GM21390 (cell line): ENCODE measurements around the gene KCND2.

Source experiments
- ATAC-seq: cut with Tn5 transposase; IDR thresholded peaks from one replicate; pipeline ENCODE4 v1.9.1; 2021; ENCODE audit not compliant: unreplicated experiment

KCND2 gene

GRCh38 chr7:120405652-120406051 lies 132.7 kb downstream of the KCND2 start:
- ATAC-seq, result no peak

DNA sequence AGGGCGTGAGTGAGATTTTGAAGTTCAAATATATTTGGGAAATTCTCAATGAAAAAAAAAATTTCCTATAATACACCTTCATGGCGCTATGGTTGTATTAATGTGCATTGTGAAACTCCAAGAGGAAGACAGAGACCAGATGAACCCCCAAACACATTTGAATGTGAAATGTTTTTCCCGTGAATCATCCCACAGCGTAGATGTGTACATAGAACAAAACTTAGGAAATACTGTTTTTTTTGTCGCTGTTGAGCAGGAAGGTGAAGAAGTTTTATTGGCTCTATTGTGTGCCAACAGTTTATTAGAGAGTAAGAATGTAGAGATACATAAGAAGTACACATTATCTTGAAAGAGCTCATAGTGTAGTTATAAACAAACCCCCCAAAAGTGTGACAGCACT lies 134.0 kb downstream of the KCND2 start:
- no peak for ATAC-seq

- ATAC-seq, result peak; percentile 95
Measured at GRCh38 chr7:120412139-120413050, 139.4 kb downstream of the KCND2 start.

GRCh38 chr7:120413164-120413563 lies 140.2 kb downstream of the KCND2 start:
- no peak for ATAC-seq

DNA sequence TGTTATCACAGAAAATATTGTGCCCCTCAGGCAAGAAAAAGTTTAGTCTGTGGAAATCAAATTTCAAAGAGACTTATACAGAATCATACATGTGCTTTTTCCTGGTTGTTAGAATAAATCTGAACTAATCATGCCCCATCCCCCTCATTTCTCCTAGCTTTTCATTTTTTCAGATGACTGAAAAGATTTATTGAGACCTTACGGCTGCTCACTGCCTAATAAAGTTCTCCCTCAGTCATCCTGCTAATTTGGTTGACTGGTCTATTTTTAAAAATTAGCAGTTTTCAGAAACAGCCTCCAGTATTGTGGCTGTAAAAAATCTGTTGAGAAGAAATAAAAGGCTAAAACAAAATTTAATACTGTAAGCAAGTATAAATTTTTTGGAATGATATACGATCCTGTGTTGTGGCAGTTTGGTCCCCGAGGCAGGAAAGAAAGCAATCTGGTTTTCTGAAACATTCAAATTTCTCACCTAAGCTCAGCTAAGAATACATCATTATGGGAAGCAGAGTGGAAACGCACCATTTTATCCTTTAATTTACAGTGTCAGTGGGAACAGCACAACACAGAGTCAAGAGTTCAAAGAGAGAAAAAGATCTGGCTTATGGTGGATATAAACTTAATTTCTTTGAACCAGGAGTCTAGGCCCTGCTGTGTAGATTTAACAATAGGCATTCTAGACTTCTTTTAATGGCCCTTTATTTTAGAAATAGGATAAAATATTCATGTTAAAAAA lies 144.4 kb downstream of the KCND2 start:
- ATAC-seq, result no peak

GRCh38 chr7:120421151-120421651 lies 148.2 kb downstream of the KCND2 start:
- ATAC-seq, result peak; percentile 98

GRCh38 chr7:120431016-120431415 lies 158.0 kb downstream of the KCND2 start:
- no peak for ATAC-seq

- ATAC-seq, result peak; percentile 42
Measured at GRCh38 chr7:120436487-120437060, 163.6 kb downstream of the KCND2 start.

- ATAC-seq, result peak; percentile 96
Measured at GRCh38 chr7:120441850-120442249, 168.9 kb downstream of the KCND2 start.

DNA sequence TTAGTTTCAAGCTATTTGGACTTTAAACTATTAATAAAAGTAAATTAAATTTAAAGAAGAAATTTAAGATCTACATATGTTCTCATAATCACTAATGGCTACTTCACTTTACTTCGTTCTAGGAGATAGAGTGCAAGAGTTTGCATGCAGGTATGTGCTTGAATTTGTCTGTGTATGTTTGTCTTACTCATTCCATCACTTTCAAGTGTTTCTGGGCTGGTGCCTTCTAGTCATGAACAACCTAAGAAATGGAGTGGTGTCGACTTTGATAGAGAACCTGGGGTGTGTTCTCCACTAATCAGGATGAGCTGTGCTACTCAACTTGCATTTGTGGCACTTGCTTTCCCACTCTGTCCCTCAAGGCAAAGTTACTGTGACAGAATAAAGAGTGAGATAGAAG lies 169.9 kb downstream of the KCND2 start:
- peak; percentile 27 for ATAC-seq

DNA sequence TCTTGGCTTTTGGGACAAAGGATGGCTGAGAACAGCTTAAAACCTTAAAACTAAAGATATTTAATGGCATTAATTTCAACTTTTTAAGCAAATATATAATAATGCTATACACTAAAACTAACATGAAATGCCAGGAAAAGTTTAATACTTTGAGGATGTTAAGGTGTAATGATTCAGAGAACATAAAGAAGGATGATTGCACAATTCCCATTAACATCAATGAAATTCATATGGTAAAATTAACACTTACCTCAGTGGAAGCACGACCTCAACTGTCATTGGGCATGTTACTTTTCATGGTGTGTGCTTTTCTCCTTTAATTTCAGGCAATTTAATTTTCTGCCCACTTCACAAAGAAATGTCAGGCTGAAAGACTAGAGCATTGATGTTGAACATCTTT lies 171.7 kb downstream of the KCND2 start:
- no peak for ATAC-seq

- no peak for ATAC-seq
Measured at GRCh38 chr7:120445276-120445675, 172.3 kb downstream of the KCND2 start.

DNA sequence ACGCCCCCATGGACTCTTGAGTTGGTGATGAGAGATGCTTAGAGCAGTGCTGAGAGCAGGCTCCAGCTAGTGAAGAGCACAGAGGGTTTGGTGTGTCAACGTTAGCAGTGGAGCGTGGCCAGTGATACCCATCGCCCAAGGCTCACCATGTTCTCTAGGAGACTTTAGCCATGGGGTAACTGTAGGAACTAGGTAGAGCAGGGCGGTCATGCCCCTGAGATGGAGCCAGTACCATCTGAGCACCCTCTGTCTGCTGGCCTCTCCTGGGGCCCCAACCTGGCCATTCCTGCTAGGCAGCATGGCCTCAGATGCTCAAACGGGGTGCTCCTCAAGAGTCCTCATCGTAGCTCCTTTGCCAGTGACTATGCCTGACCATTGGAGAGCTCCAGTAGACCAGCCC lies 179.7 kb downstream of the KCND2 start:
- ATAC-seq, result no peak

GRCh38 chr7:120456699-120457098 lies 183.7 kb downstream of the KCND2 start:
- ATAC-seq, result no peak

GRCh38 chr7:120460949-120461348 lies 188.0 kb downstream of the KCND2 start:
- no peak for ATAC-seq

DNA sequence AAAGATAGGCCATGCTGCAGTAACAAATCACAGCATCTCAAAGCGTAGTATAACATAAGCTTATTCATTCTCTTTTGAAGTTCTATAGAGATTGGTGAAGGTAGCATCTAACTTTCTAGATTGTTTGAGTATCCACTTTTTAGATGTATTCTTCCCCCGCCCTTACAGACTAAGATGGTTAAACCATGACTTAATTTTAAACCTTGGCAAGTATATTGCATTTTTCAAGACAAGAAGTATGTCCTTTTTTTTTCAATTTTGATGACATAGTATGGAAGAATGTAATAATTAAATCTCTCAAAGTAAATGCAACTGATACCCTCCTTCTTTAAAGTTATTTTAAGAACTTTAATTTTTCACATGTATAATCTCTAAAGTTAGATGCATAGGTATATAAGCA lies 190.0 kb downstream of the KCND2 start:
- no peak for ATAC-seq

DNA sequence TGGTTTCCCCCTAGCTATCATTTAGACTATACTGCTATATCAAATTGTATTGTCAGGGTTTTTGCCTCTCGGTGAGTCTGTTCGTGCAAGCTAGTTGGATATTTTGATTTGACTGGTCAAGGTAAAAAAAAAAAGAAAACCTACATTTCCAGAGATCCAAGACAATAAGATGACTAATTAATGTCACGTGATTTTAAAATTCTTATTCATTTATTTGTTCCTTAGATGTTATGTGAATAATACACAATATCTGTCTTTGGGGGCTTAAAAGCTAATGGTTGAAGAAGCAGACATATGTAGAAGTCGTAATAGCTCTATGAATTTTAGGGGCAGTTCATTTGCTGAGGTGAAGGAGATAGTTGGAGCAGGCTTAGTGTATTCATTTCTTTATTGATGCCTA lies 191.1 kb downstream of the KCND2 start:
- no peak for ATAC-seq

DNA sequence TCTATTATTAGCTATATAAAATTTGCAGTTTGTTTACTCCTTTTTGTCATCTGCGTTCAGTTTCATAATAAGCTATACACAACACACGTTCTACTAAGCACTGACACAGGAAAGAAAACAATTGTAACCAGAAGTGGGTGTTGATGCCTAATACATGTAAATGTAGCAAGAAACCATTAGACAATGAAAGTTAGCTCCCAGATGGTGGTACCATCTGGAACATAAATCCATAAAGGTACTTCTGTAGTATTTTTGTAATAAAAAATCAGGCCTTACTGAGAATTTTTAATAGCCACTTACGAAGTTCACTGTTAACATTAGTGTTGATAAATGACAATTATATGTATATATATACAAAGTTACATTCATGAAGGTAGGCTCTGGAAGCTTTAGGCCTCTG lies 194.7 kb downstream of the KCND2 start:
- ATAC-seq, result no peak

DNA sequence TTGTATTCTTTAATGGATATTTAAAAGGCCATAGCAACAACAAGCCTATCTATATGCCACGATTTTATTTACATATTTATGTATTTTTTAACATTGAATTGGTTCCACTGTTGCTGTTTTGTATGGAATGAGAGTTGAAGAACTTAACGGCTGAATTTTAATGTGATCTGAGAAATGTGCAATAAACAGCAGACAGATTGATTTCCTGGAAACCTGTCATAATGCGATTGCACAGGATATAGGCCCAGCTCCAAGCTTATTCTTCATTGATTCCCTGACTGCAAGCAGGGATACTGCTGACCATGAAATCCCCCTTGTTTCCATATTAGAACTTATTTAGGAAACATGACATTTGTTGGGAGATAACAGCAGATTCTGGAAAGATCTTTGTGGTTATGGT lies 195.6 kb downstream of the KCND2 start:
- no peak for ATAC-seq

DNA sequence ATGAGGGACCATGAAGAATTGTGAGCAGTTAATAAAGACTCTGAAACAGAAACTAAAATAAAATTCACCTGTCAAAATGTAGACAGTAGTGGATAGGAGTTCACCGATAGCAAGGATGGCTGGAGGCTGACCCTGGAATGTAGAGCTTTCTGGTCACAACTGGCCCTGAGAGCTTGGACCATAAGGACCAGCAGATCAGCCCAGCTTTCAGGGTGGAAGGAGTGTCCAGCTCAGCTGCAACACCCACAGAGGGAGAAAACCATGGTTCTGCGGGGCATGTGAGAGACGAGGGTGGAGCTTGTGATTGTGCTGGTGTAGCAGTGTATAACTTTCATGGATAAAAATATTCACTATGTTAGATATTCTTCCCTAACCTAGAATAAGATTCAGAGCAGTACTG lies 199.9 kb downstream of the KCND2 start:
- no peak for ATAC-seq

DNA sequence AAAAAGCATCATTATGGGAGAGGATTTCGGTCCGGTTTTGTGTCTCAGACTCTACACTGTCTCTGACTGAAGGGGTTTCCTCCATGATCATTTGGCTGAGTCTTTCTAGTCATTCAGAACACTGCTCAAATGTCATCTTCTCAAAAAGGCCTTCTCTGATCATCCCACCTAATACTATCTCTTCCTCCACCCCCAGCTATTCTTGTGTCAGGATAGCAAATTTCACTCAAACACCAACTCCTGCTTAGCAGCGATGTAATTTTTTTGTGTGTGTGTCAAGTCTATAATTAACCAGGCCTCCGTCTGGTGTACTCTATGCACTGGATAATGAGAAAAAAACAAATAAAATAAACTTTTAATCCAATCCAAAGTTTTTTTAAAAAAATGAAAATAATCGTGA lies 200.4 kb downstream of the KCND2 start:
- no peak for ATAC-seq

DNA sequence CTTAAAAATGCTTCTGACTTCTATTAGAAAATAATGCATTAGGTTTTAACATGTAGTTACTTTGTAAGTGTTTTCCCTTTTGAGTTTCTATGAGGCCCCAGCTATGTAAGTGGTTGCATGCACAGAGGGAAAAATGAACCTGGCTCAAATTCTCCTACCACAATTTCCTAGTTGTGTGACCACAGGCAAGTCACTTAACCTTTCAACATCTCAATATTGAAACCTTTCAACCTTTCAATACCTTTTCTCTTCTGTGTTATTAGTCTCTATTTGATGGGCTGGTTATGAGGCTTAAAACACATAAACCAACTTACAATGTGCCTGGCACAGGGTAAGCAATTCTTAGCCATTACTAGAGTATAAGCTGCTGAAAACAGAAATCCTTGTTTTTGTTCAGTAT lies 203.0 kb downstream of the KCND2 start:
- ATAC-seq, result peak; percentile 82
